H1 (cell line): ENCODE measurements around the gene FGF4. TPM values are rescaled to one million over a fixed set of nuclear protein-coding genes. Genes with fewer than 3 reads are reported as not detected.

Source experiments
- BRCA1 ChIP-seq: IDR thresholded peaks from 2 replicates; pipeline ENCODE4 v1.6.1; 2012; ENCODE audit warnings: low read depth, low read length, improper control_type of control experiment
- CBX8 ChIP-seq: fragments of 300-800, 300-1000 bp; sonication (generic); IDR thresholded peaks from 2 replicates; pipeline ENCODE4 v1.7.1; 2016; ENCODE audit warnings: low read depth, low read length, borderline replicate concordance
- EP300 ChIP-seq, 2 experiments: IDR thresholded peaks; 1 replicate in 1 of 2; 2 replicates in 1 of 2; pipeline ENCODE4 v1.6.1; 2011 to 2012; ENCODE audit warnings: low read depth in 2 of 2, low read length in 2 of 2, mild to moderate bottlenecking in 2 of 2, borderline replicate concordance in 1 of 2, inconsistent platforms in 1 of 2, moderate library complexity in 1 of 2
- GTF2F1 ChIP-seq: IDR thresholded peaks from 2 replicates; pipeline ENCODE4 v1.6.1; 2012; ENCODE audit warnings: low read depth, low read length, improper control_type of control experiment, borderline replicate concordance
- MAFK ChIP-seq: IDR thresholded peaks from 2 replicates; pipeline ENCODE4 v1.6.1; 2012; ENCODE audit warnings: low read depth, mild to moderate bottlenecking, improper control_type of control experiment, low read length
- MAX ChIP-seq: IDR thresholded peaks from 2 replicates; pipeline ENCODE4 v1.6.1; 2012; ENCODE audit warnings: inconsistent platforms
- NANOG ChIP-seq: IDR thresholded peaks from 2 replicates; pipeline ENCODE4 v1.6.1; 2011; ENCODE audit warnings: low read length, low read depth, mild to moderate bottlenecking, inconsistent platforms; ENCODE audit not compliant: insufficient read depth, poor library complexity, severe bottlenecking
- SIN3A ChIP-seq, 2 experiments: IDR thresholded peaks in 1 of 2; conservative IDR thresholded peaks in 1 of 2; 2 replicates each; pipeline ENCODE4 v1.6.1; 2011 to 2012; ENCODE audit warnings: low read length in 2 of 2, improper control_type of control experiment in 1 of 2, low read depth in 1 of 2, mild to moderate bottlenecking in 1 of 2
- SIX5 ChIP-seq: IDR thresholded peaks from 2 replicates; pipeline ENCODE4 v1.6.1; 2011; ENCODE audit warnings: mild to moderate bottlenecking, low read depth, low read length
- TAF1 ChIP-seq: IDR thresholded peaks from 2 replicates; pipeline ENCODE4 v1.6.1; 2011; ENCODE audit warnings: mild to moderate bottlenecking, low read depth, low read length
- TAF7 ChIP-seq: optimal IDR thresholded peaks from 2 replicates; pipeline ENCODE3; 2011; ENCODE audit warnings: low read depth, mild to moderate bottlenecking, inconsistent platforms, low read length, moderate library complexity, borderline replicate concordance
- USF2 ChIP-seq: IDR thresholded peaks from 2 replicates; pipeline ENCODE4 v1.6.1; 2011; ENCODE audit warnings: low read length, improper control_type of control experiment
- YY1 ChIP-seq: IDR thresholded peaks from 2 replicates; pipeline ENCODE4 v1.6.1; 2011; ENCODE audit warnings: low read depth, mild to moderate bottlenecking, low read length
- polyA plus RNA-seq, 7 experiments: library from polyadenylated mRNA; depleted of rRNA in 3 of 7; stranded (reverse) in 5 of 7; unstranded in 2 of 7; fragments of >200 nt in 5 of 7; fragments of 200-250 nt in 2 of 7; gene quantifications; 1 replicate in 5 of 7; 2 replicates in 1 of 7; 4 replicates in 1 of 7; pipeline versions ENCODE4 v1.2.1 to v1.2.3, GENCODE V29; 2011 to 2013; ENCODE audit warnings: missing spikeins in 2 of 7, mixed read lengths in 2 of 7
- total RNA-seq: library from RNA; stranded (reverse); fragmentation: NEBNext Ultra II Directional; extraction: Animal tissue kit (Norgen Biotek cat#: 25700); gene quantifications from 2 replicates; pipeline ENCODE4 v1.2.1, GENCODE V29; 2021
- TF ChIP-seq, protein P1 (sequence below): IDR thresholded peaks from 2 replicates; pipeline ENCODE4 v1.6.1; 2011; ENCODE audit warnings: low read depth, mild to moderate bottlenecking, low read length; ENCODE audit not compliant: insufficient read depth
- TF ChIP-seq, protein P2 (sequence below): IDR thresholded peaks from 2 replicates; pipeline ENCODE4 v1.6.1; 2012; ENCODE audit warnings: low read length, inconsistent platforms

Gene FGF4
- total and polyA plus RNA-seq, 2 of the 8 experiments (the other 6 are each of a cell fraction or from before 2014, with no cell fraction given) = 0.57 to 2.0 TPM

DNA sequence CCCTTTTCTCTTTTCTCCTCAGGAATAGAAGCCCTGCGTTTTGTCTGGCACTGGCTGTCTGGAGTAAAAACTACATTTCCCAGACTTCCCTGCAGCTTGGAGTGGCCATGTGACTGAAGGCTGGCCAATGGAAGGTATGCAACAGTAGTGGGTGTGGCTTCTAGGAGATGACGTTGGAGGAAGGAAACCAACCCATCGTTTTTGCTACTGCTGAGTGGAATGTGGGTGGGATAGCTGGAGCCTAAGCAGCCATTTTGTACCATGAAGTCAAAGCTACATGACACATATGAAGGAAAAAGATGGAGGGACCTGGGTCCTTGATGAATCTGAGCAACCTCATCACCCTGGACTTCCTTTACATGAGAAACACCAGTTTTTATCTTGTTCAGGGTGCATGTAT lies 24.4 kb upstream of the FGF4 start (continued):
- TF ChIP-seq MAFK (no peak), GTF2F1 (no peak), MAX (0 out of 2 replicates have a peak, but pooled peaks have one; percentile 23), SIN3A (conservative IDR thresholded peaks at IDR 0.05 in 1 of 2, IDR thresholded peaks at IDR 0.05 in 1 of 2; ENCODE audit: low read depth in 1 of 2, low read length in 2 of 2) (no peak), YY1 (peak; percentile 70; the same call in 1 of the 2 replicates), CBX8 (no peak), TAF7 (no peak), USF2 (peak; percentile 92), EP300 (IDR thresholded peaks at IDR 0.05; ENCODE audit: borderline replicate concordance in 1 of 2, low read depth in 2 of 2, low read length in 2 of 2) (no peak), TAF1 (no peak), NANOG (no peak), BRCA1 (no peak), SIX5 (peak; percentile 76)
- TF ChIP-seq, protein P1, sequence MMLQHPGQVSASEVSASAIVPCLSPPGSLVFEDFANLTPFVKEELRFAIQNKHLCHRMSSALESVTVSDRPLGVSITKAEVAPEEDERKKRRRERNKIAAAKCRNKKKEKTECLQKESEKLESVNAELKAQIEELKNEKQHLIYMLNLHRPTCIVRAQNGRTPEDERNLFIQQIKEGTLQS = peak; percentile 83
- TF ChIP-seq, protein P2, sequence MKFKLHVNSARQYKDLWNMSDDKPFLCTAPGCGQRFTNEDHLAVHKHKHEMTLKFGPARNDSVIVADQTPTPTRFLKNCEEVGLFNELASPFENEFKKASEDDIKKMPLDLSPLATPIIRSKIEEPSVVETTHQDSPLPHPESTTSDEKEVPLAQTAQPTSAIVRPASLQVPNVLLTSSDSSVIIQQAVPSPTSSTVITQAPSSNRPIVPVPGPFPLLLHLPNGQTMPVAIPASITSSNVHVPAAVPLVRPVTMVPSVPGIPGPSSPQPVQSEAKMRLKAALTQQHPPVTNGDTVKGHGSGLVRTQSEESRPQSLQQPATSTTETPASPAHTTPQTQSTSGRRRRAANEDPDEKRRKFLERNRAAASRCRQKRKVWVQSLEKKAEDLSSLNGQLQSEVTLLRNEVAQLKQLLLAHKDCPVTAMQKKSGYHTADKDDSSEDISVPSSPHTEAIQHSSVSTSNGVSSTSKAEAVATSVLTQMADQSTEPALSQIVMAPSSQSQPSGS = no peak
